ENCODE data around the gene R3HDM1. TPM values are rescaled to one million over a fixed set of nuclear protein-coding genes. Genes with fewer than 3 reads are reported as not detected.

Gene R3HDM1
- total RNA-seq = 3.1 and 10.6 TPM in 2 replicates

GRCh38 chr2:135531231-135532197 is at the start of gene R3HDM1:
R3HDM1 (plus strand) TSS chr2:135531484; CDS start chr2:135604846, 73,362 bp downstream.

GRCh38 chr2:135530313-135531230 is 712 bp upstream of the R3HDM1 start, which contains the start of gene ZRANB3:
ZRANB3 (minus strand) TSS chr2:135531218.

GRCh38 chr2:135741395-135742324 is 210.4 kb downstream of the R3HDM1 start, which contains the start of gene UBXN4:
UBXN4 (plus strand) TSS chr2:135741855; CDS start chr2:135741930, 75 bp downstream.

Other genes starting within 250 kb of the R3HDM1 start
- 4.7 and 8.2 TPM in 2 replicates for gene ZRANB3, start 266 bp upstream of the R3HDM1 start, total RNA-seq
- 43.2 and 86.5 TPM in 2 replicates for gene UBXN4, start 210.4 kb downstream of the R3HDM1 start, total RNA-seq